Effector CD8-positive, alpha-beta T cell (primary cell): Measurements from ENCODE around the gene ZBTB42.
"Not testable (repeated sequence)": the region's sequence is repeated elsewhere in the genome, so short reads cannot be mapped to it uniquely, and the experiment has no call there.

ENCODE experiments used
- DNase-seq: peaks from one replicate; lab custom pipeline; 2025; lab: John Stamatoyannopoulos, UW

Gene ZBTB42

DNA sequence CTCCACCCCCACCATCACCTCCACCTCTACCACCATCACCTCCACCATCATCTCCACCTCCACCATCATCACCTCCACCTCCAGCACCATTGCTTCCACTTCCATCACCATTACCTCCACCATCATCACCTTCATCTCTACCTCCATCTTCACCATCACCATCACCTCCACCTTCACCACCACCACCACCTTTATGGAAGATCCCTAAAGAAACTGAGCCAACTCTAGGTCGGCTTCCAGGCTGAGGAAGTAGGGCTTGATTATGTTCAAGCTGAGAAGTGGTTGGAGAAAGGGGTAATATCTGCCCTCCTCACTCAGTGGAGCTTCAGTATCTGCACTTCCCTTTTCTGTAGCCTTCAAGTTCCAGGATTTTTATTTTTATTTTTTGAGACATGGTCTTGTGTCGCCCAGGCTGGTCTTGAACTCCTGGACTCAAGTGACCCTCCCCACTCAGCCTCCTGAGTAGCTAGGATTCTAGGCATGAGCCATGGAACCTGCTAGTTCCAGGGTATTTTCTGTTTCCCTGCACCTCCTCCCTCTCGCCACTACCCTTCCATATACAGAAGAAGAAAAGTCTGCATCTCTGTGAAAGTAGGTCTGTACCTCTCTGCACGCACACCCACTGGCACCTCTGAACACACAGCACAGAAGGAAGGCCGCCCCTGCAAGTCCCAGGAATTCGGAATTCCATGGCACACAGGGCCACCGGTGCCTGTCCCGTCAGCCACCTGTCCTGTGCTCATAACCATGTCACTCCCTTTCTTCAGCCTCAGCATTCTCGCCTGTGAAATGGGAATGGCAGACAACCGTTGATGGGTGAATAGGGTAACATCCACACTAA, 5.9 kb downstream of the ZBTB42 start:
- no peak for DNase-seq

DNA sequence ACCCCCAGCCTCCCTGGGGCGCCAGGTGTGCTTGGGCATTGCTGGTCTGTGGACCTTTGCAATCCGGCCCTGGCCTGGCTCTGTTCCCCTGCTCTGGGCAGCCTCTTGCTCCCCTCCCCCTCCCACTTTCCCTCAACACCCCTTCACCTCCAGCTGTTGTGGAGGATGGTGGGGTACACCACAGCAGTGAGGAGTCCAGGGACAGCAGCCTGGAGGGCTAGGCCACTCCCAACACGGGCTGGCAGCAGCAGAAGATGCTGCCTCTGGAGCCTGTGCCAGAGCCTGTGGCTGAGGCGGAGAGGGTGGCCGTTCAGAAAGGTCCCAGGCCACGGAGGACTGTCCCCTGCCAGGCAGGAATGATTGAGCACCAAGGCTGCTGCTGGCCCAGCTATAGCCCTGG, 7.6 kb downstream of the ZBTB42 start:
- DNase-seq, result no peak

DNA sequence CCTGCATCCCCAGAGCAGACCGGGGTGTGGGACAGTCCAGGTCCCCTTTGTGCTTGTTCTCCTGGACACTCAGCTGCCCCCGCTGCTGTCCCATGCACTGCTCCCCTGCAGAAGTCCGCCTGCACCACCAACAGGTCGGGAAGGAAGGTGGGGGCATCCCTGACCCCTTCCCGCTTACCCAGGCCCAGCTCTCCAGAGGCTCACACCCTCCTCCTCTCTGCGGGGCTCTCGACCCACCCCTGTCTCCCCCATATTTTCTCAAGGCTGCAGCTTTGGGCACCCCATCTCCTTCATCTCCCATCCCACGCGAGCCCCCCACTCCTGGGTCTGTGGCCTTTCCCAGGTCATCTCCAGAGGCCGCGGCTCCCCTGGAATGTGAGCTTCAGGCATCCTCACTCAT, 9.4 kb downstream of the ZBTB42 start:
- no peak for DNase-seq

DNA sequence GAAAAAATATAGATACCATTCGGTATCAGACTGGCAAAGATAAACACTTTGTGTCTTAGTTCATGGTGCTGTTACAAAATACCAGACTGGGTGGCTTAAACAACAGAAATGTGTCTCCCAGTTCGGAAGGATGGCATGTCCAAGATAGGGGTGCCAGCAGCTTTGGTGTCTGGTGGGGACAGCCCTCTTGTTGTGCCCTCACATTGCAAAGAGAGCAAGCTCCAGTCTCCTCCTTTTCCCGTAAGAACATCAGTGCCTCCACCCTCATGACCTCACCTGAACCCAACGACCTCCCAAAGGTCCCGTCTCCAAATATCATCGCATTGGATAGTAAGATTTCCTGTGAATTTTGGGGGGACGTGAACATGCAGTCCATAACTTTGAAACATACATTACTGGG, 12.4 kb downstream of the ZBTB42 start:
- DNase-seq, result no peak

DNA sequence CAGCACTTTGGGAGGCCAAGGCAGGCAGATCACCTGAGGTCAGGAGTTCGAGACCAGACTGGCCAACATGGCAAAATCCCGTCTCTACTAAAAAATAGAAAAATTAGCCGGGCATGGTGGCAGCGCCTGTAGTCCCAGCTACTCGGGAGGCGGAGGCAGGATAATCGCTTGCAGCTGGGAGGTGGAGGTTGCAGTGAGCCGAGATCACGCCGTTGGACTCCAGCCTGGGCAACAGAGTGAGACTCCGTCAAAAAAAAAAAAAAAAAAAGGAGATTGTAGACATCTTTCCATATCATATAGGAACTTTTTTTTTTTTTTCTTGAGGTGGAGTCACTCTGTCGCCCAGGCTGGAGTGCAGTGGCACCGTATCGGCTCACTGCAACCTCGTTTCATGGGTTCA, 13.8 kb downstream of the ZBTB42 start:
- DNase-seq, result not testable (repeated sequence)

DNA sequence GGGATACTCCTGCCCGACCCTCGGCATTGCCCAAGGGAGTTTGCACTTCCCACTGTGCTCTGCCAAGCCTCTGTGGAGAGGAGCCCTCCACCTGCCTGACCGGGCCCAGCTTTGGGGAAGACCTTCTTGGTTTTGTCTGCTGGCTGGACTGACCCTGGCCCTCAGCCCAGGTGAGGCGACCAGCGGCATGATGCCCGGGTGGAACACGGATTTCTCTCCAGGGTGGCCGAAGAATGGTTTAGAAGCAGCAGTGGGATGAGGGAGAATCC, 15.6 kb downstream of the ZBTB42 start:
- no peak for DNase-seq

DNA sequence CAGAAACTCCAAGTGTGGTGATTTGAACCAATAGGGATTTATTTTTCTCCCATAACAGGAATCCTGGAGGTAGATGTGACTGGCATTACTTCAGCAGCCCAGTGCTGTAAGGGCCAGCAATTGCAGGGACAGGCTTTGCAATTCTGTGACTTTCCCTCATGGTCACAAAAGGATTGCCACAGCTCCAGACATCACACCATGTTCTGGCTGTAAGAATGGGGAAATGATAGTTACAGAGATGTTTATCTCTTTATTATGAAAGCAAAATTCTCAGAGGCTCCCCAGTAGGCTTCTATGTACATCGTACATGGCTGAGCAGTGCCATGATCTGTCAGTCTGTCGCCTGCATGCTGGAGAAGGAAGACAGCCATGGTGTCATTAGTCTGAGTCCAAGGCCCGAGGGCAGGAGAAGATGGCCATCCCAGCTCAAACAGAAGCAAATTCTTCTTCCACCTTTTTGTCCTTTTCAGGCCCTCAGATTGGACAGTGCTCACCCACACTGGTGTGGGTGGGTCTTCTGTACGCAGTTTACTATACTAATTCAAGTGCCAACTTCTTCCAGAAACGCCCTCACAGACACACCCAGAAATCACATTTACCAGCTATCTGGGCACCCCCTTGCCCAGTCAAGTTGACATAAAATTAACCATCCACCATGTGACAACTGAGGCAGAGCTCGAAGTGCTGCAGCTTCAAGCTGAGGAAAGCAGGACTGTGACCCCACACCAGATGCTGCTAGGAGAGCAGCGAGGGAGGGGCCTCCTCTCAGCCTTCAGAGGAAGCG, 17.2 kb downstream of the ZBTB42 start:
- DNase-seq, result no peak

DNA sequence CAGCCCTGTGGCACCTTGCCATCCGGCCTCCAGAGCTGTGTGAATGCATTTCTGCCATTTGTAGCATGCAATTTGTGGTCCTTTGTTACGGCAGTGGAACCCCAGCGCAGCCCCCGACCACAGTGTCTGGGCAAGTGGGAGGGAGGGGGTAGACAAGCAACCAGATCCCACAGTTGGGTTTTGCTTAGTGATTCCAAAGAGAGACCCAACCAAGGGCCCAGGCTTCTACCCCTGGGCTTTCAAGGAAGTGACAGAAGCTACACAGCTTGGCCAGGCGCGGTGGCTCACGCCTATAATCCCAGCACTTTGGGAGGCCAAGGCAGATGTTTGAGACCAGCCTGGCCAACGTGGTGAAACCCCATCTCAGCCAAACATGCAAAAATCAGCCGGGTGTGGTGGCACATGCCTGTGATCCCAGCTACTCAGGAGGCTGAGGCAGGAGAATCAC, 17.8 kb downstream of the ZBTB42 start:
- no peak for DNase-seq

DNA sequence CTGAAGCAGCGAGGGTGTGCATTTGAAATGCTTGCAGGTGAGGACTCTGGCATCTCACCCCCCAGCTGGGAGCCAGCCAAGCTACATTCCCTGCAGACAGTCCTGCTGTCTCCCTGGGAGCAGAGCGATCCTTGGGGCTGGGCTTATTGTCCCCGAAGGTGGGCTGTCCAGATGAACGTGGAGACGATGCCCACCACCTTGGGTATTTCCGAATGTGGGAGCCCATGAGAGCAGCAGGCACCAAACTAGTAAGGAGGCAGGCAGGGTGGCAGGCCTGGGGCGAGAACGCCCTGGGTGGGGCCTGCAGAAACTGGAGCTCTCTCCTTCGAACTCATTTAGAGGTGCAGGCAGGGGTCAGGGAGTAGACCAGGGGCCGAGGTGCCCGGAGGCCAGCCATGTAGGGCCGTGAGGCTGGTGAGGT, 18.5 kb downstream of the ZBTB42 start:
- no peak for DNase-seq

DNA sequence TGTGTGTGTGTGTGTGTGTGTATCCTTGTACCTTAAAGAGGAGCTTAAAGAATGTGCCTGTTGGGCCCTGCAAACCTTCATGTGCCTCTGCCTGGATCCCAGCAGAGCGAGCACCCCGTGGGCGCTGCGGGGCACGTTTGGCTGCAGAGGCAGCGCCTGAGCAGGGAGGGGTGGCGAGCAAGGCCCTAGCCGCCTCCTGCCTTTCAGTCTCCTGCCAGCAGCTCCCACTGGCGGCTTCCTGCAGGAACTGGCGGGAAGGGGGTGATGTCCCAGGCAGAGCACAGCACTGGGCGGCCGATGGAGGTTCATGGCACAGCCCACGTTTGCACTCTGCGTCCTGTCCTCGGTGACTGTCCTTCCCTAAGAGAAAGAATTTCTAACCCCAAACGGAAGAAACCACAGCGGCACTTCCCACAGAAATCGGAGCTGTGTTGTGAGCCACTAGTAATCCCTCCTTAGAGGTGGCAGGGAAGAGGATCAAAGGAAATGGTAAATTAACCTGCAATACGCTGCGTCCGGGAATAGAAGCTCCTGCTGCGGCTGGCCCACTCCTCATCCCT, 19.8 kb downstream of the ZBTB42 start:
- DNase-seq, result no peak

DNA sequence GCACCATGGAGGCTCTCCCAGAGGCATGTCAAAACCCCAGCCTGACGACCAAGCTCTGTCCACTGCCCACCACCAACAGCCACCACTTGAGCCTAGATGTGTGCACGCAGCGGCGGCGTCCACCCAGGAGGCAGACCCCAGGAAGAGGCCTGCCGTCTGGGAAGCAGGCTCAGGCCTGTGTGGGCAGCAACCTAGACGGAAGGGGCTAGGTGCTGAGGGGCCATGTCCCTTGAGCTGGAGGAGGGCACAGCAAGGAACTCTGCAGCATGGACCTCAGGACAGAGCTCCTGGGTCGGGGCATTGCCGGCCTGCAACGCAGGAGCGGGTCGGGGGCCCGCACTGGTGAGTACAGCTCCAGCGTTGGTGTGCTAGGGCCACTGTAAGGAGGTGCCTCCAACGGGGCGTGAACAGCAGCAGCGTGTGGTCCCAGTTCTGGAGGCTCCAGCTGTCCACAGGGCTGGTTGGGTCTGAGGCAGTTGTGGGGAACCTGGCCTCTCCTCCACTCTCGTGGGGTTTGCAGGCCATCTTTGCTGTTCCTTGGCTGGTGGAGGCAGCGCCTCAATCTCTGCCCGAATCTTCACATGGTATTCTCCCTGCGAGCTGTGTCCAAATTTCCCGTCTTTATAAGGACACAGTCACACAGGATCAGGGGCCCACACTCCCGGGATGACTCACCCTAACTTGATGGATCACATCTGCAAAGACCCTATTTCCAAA, 20.5 kb downstream of the ZBTB42 start:
- no peak for DNase-seq

DNA sequence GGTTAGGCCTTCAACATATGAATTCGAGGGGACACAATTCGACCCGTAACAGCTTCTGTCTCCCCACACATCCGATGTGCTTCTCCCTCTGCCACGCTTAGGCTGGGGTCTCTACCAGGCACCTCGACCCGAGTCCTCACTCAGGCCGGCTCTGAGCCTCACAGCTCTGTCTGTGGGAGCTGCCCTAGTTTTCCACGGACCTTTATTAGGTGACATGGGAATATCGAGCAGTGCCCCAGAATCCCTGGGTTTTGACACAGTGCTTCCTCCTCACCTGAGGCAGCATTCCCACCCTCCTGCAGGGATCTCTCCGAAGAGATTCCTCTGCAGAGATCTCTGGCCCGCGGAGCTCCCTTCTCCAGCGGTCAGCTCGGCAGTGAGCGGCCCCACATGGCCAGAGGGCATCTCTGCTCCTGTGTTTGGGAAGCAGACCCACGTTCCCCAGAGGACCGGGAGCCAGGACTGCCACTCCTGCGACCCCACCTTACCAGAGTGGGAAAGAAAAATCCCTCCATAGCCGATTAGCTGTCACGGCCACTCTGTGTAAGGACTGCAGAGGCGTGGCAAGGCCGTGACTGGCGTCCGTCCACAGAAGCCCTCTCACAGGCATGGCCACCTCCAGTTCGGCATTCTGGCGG, 21.2 kb downstream of the ZBTB42 start:
- DNase-seq, result no peak

DNA sequence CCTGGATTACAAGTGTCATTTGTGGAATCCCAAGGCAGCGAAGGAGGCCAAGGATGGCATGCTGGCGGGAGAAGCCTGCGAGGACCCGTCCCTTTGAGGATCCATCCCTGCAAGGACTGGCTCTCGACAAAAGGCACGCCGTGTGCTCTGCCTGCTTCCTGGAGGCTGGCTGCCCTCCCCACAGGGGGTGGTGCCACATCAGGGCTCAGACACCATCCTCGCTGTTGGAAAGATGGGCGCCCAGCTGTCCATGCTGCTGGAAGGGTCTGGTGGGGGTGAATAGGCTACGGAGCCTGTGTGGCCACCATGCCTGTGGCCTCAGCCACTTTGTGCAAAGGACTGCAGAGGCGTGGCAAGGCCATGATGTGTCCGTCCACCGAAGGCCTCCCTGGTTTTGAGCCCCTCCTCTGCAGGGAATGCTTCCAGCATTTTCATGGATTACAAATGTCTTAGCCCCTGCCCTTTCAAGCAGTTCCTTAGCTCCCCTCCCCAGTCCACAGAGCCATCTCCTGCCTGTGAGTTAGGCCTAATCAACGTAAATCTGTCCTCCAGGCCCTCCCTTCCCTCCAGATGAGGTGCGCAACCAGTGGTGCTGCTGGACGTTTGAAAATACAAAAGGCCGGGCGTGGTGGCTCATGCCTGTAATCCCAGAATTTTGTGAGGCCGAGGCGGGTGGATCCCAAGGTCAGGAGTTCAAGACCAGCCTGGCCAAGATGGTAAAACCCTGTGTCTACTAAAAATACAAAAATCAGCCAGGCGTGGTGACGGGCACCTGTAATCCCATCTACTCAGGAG, 22.1 kb downstream of the ZBTB42 start:
- DNase-seq, result no peak

DNA sequence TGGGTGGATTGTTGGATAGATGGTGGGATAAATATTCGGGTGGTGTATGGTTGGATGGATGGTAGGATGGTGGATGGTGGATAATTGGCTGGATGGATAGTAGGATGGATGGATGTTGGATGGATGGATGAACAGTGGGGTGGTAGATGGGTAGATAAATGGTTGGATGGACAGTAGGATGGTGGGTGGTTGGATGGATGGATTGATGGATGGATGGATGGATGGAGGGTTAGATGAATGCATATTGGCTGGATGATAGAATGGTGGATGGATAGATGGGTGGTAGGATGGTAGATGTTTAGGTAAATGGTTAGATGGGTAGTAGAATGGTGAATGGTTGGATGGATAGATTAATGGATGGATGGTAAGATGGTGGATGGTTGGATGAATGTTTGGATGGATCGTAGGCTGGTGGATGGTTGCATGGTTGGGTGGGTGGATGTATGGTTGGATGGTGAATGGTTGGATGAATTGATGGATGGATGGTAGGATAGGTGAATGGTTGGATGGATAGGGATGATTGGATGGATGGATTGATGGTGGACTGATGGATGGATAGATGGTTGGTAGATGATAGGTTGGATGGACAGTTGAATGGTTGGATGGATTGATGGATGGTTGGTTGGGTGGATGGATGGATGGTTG, 23.6 kb downstream of the ZBTB42 start:
- DNase-seq, result no peak

DNA sequence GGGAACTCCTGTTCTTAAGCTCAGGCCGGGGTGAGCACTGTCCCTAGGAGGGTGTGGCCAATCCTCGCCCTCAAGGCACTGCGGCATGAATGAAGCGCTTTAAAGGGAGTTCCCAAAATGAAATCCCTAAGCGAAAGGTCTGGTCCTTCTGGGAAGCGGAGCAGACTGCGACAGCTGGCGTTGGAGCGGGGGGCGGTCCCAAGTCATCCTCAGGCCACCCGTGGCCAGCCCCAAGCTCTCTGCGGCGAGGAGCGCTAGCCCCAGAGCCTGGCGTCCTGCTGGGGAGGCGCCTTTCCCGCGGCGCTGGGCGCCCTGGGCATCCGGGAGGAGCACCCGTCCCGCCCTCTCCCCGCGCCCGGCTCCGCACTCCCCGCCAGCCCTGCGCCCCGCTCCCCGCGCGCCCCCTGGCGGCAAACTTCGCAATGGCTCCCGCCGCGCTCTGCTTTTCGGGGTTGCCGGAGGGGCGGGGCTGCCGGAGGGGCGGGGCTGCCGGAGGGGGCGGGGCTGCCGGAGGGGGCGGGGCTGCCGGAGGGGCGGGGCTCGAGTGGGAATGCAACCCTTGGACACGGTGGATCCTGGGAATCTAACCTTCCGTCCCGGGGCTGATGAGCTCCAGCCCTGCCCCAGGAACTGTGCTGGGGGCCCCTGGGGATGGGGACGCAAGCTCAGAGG, 25.4 kb downstream of the ZBTB42 start:
- DNase-seq, result peak; percentile 97

DNA sequence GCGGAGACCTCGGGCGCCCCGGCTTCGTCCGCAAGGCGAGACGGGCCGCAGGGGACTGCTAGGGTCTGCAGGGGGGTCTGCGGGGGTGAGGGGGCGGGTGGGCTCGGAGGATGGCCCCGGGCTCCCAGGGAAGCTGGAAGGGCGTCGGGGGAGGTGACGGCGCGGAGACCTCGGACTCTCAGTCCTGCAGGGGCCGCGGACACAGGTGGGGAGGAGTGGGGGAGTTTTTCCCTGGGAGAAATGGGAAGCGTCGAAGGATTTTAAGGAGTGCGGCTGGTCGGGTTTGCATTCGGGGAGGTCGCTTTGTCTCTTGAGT, 25.9 kb downstream of the ZBTB42 start:
- no peak for DNase-seq

DNA sequence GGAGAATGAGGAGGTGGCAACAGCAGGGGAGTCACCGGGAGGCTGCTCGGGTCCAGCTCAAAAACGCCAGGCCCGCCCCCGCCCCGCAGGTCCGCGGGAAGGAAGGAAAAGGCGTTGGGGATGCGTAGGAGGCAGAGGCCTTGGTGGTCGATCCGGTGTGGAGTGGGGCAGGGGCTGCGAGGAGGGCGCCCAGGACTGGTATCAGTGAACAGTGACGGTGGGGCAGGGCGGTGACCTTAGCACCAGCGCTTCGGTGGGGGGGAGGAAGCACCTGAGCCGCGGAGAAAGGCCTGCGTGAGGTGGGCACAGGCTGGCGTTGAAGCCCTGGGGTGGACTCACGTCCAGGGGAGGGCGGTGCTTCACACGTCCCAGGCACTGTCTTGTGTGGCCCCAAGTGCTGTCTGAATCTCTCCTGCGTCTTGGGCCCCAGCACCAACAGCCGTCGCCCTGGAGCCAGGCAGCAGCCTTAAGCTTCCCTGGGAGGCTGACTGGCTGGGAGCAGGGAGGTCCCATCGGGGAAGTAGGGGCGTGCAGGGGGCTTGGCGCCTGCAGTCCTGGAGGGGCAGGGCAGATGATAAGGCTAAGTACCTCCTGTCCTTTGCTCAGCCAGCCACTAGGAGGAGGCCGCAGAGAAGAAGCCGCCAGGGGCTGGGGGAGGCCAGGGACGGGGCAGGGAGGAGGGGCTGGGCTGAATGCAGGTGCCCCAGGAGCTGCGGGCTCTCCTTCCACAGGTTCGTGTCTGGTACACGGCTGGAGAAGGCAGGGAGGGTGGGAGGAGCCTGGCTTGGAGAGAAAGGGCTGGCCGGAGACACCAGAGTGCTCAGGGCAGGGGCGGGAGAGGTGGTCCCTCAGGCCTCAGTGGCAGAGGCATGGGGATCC, 26.5 kb downstream of the ZBTB42 start:
- peak; percentile 34 for DNase-seq

DNA sequence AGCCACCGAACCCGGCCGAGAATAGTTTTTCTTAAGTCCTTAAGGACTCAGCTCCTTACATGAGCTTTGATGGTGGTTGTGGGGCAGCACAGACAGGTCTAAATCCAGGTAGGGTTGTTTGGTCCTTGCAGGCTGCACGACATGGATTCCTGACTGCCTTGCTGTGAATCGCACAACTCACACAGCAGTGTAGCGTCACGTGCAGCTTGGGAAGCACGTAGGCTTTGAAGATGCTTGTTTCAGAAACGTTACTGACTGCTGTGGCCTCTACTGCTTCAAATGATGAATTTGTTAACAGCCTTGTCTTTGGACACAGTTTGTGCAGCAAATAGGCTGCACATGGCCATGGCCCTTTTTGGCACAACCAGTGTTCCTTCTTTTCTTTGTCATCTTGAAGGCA, 29.9 kb downstream of the ZBTB42 start:
- no peak for DNase-seq
